HUES64 (cell line): ENCODE results near the gene PRKAR1B.

Experiments
- H3K27ac ChIP-seq: 2 replicates; pipeline ENCODE4 v1.7.0; 2013; ENCODE audit warnings: low read depth, low read length, inconsistent platforms
- H3K27me3 ChIP-seq: 2 replicates; pipeline ENCODE4 v1.6.1; 2013; ENCODE audit warnings: mild to moderate bottlenecking, low read length; ENCODE audit not compliant: insufficient read depth
- H3K36me3 ChIP-seq: 2 replicates; pipeline ENCODE4 v1.6.1; 2013; ENCODE audit warnings: mild to moderate bottlenecking, low read length; ENCODE audit not compliant: insufficient read depth
- H3K4me1 ChIP-seq: 2 replicates; pipeline ENCODE4 v1.6.1; 2013; ENCODE audit warnings: mild to moderate bottlenecking, low read length, moderate library complexity; ENCODE audit not compliant: insufficient read depth
- H3K4me3 ChIP-seq: 2 replicates; pipeline ENCODE4 v1.5.1; 2013; ENCODE audit warnings: mild to moderate bottlenecking, low read length, moderate library complexity
- H3K9ac ChIP-seq: 2 replicates; pipeline ENCODE4 v1.6.1; 2013; ENCODE audit warnings: mild to moderate bottlenecking, low read depth, low read length
- H3K9me3 ChIP-seq: 2 replicates; pipeline ENCODE4 v1.6.1; 2013; ENCODE audit warnings: low read depth, low read length; ENCODE audit not compliant: insufficient read depth
- WGBS: fragments of 150-250, 120-280 bp; methylation state at CpG from one replicate; pipeline ENCODE4 v1.1.7; 2013; ENCODE audit warnings: missing lambda C conversion rate; 5-methylcytosine and 5-hydroxymethylcytosine counted together

Gene PRKAR1B

GRCh38 chr7:714251-714671, 12.8 kb downstream of the PRKAR1B start:
- H3K36me3 ChIP-seq, result peaks cover 6% of the 10 kb centered on the region; the same call in 1 of the 2 replicates
- no peaks in the 10 kb centered on the region for H3K9me3 ChIP-seq
- no peak overlapping the region for H3K4me3 ChIP-seq
- no peaks in the 10 kb centered on the region for H3K4me1 ChIP-seq
- H3K27me3 ChIP-seq, result no peaks in the 10 kb centered on the region; the same call in 1 of the 2 replicates
- 90% methylated on average over 13 of the region's 13 CpGs for WGBS
- no peak overlapping the region for H3K27ac ChIP-seq
- no peak overlapping the region for H3K9ac ChIP-seq

DNA sequence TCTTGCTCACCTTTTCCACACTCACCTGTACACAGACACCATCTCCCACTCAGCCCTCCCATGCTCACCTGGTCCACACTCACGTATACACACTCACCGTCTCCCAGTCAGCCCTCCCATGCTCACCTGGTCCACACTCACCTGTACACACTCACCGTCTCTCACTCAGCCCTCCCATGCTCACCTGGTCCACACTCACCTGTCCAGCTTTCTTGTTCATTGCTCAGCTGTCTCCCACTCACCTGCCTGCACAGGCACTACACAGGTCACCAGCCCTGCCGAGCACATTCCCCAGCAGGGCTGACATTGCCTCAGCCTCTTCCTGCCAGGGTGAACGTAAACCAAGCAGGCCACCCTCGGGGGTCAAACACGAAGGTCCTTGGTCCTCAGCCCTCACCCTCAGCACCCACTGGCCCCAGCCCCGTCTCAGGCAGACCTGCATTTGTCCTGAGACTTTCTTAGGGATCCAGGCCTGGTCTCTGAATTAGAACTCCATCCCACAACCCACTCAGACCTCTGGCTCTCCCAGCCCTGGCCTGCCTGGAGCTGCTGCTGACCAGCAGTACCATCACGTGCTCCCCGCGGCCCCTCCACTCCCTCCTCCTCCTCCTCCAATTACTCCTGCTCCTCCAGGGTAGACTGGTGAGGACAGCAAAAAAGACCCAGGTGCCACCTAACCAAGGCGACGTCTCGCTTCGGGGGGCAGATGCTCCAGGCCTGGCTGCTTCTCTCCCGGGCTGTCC, 13.4 kb downstream of the PRKAR1B start:
- WGBS, result 87% methylated on average over 16 of the region's 16 CpGs
- no peak overlapping the region for H3K4me3 ChIP-seq

DNA sequence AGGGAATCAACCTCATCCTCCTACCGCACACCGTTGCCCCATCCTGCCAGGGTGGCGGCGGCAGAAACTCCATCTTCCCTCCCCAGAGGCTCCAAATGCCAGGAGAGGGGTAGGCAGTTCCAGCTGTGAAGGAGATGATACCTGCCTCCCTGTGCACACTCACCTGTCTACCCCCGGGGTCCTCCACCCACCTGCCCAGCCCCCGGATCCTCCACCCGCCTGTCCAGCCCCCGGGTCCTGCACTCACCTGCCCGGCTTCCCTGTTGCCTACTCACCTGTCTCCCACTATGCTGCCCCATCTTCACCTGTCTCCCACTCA, 14.0 kb downstream of the PRKAR1B start:
- H3K9ac ChIP-seq, result no peak overlapping the region
- 76% methylated on average over 9 of the region's 9 CpGs for WGBS
- no peak overlapping the region for H3K27ac ChIP-seq
- H3K36me3 ChIP-seq, result peaks cover 6% of the 10 kb centered on the region; the same call in 1 of the 2 replicates
- H3K9me3 ChIP-seq, result no peaks in the 10 kb centered on the region
- H3K27me3 ChIP-seq, result no peaks in the 10 kb centered on the region; the same call in 1 of the 2 replicates
- peak overlapping the region; percentile 50 for H3K4me3 ChIP-seq
- H3K4me1 ChIP-seq, result no peaks in the 10 kb centered on the region

More for the DNA sequence above, 13.4 kb downstream of the PRKAR1B start:
- H3K9ac ChIP-seq, result no peak overlapping the region
- no peak overlapping the region for H3K27ac ChIP-seq
- no peaks in the 10 kb centered on the region for H3K4me1 ChIP-seq
- H3K27me3 ChIP-seq, result no peaks in the 10 kb centered on the region; the same call in 1 of the 2 replicates
- H3K9me3 ChIP-seq, result no peaks in the 10 kb centered on the region
- peaks cover 6% of the 10 kb centered on the region; the same call in 1 of the 2 replicates for H3K36me3 ChIP-seq

- H3K36me3 ChIP-seq, result peaks cover 7% of the 10 kb centered on the region; the same call in 1 of the 2 replicates
- H3K4me1 ChIP-seq, result no peaks in the 10 kb centered on the region
- no peaks in the 10 kb centered on the region for H3K9me3 ChIP-seq
- peak overlapping the region; percentile 40; the same call in 1 of the 2 replicates for H3K9ac ChIP-seq
- no peaks in the 10 kb centered on the region; the same call in 1 of the 2 replicates for H3K27me3 ChIP-seq
- H3K4me3 ChIP-seq, result peak overlapping the region; percentile 50
- no peak overlapping the region for H3K27ac ChIP-seq
- WGBS, result 11% methylated on average over 54 of the region's 74 CpGs
Observed at GRCh38 chr7:712381-713138, 14.5 kb downstream of the PRKAR1B start.

DNA sequence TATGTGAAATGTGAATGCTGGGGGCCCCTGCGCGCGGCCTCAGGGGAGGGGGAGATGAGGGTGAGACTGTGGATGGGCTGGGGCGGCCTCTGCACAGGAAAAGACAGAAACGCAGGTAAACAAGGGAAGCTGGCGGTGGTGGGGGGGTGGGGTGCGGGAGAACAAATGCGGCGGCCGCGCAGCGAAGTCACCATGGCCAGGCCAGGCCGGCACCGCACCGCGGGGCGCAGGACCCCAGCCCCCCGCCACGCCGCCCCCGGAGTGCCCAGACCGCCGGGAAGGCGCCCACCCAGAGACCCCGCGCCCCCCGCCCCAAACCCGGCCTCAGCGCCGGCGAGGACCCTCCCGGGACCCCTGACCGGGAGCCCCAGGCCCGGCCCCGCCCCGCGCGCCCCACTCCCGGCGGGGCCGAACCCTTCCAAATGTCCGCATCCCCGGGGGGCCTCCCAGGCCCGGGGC, 15.1 kb downstream of the PRKAR1B start:
- Histone ChIP-seq H3K4me3 (peak overlapping the region; percentile 47), H3K9me3 (no peaks in the 10 kb centered on the region), H3K4me1 (no peaks in the 10 kb centered on the region), H3K27ac (no peak overlapping the region), H3K9ac (peak overlapping the region; percentile 40; the same call in 1 of the 2 replicates), H3K36me3 (peaks cover 9% of the 10 kb centered on the region; the same call in 1 of the 2 replicates), H3K27me3 (no peaks in the 10 kb centered on the region; the same call in 1 of the 2 replicates)
- WGBS, result 15% methylated on average over 44 of the region's 44 CpGs

- Histone ChIP-seq H3K27ac (no peak overlapping the region), H3K36me3 (peaks cover 9% of the 10 kb centered on the region; the same call in 1 of the 2 replicates), H3K9ac (no peak overlapping the region; the same call in 1 of the 2 replicates), H3K9me3 (no peaks in the 10 kb centered on the region), H3K4me1 (no peaks in the 10 kb centered on the region), H3K4me3 (peak overlapping the region; percentile 47), H3K27me3 (no peaks in the 10 kb centered on the region; the same call in 1 of the 2 replicates)
- 92% methylated on average over 41 of the region's 45 CpGs for WGBS
Observed at GRCh38 chr7:711093-711921, 15.8 kb downstream of the PRKAR1B start.

DNA sequence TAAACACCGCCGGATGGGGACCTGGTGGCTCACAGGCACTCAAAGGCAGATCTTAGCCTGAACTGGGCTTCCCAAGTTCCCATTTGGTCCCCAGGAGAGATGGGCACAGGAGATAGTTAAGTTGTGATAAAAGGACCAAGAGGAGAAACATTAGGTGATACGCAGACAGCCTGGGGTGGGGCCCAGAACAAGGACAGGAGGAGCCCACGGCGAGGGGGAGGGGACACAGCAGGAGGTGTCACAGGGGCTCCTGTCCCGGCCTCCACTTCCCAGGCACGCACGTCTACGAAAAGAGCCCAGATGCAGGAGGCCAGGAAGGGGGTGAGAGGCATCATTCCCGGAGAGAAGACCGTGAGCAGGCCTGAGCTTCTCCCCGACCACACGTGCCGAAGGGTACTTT, 16.9 kb downstream of the PRKAR1B start:
- no peak overlapping the region for H3K27ac ChIP-seq
- peaks cover 9% of the 10 kb centered on the region; the same call in 1 of the 2 replicates for H3K36me3 ChIP-seq
- no peaks in the 10 kb centered on the region; the same call in 1 of the 2 replicates for H3K27me3 ChIP-seq
- no peak overlapping the region for H3K4me3 ChIP-seq
- H3K4me1 ChIP-seq, result no peaks in the 10 kb centered on the region
- no peak overlapping the region for H3K9ac ChIP-seq
- H3K9me3 ChIP-seq, result no peaks in the 10 kb centered on the region
- WGBS, result 91% methylated on average over 14 of the region's 14 CpGs

- 94% methylated on average over 17 of the region's 17 CpGs for WGBS
- no peak overlapping the region for H3K9ac ChIP-seq
Observed at GRCh38 chr7:707296-708000, 19.6 kb downstream of the PRKAR1B start.

DNA sequence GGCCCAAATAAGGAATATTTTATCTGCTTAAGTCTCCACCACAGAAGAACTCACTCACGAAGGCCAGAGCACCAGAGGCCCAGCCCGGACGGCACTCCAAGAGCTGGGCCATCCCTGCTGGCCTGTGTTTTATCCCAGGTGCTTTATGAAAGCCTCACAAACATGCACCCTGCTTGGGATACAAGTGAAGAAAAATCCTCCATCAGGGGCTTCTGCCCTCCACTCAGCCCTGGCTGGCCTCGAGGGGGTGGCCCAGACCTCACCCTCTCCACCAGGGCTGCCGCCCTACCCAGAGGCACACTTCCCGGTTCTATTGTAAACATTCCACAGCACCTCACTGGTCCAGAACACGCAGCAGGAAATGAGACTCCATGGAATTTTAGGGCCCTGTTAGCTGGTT, 20.4 kb downstream of the PRKAR1B start:
- Histone ChIP-seq H3K36me3 (peaks cover 9% of the 10 kb centered on the region; the same call in 1 of the 2 replicates), H3K9ac (no peak overlapping the region), H3K4me1 (no peaks in the 10 kb centered on the region), H3K4me3 (no peak overlapping the region), H3K9me3 (peaks cover 6% of the 10 kb centered on the region; the same call in 1 of the 2 replicates), H3K27me3 (no peaks in the 10 kb centered on the region; the same call in 1 of the 2 replicates), H3K27ac (no peak overlapping the region)
- WGBS, result 91% methylated on average over 7 of the region's 7 CpGs

More at GRCh38 chr7:707296-708000, 19.6 kb downstream of the PRKAR1B start:
- H3K4me1 ChIP-seq, result no peaks in the 10 kb centered on the region
- no peak overlapping the region for H3K27ac ChIP-seq
- no peaks in the 10 kb centered on the region; the same call in 1 of the 2 replicates for H3K27me3 ChIP-seq
- peaks cover 9% of the 10 kb centered on the region; the same call in 1 of the 2 replicates for H3K36me3 ChIP-seq
- H3K4me3 ChIP-seq, result no peak overlapping the region
- peaks cover 6% of the 10 kb centered on the region; the same call in 1 of the 2 replicates for H3K9me3 ChIP-seq

GRCh38 chr7:703049-703448, 24.0 kb downstream of the PRKAR1B start:
- peaks cover 7% of the 10 kb centered on the region; the same call in 1 of the 2 replicates for H3K36me3 ChIP-seq
- peaks cover 6% of the 10 kb centered on the region; the same call in 1 of the 2 replicates for H3K9me3 ChIP-seq
- WGBS, result 91% methylated on average over 2 of the region's 3 CpGs
- H3K4me1 ChIP-seq, result no peaks in the 10 kb centered on the region
- no peak overlapping the region for H3K27ac ChIP-seq
- no peak overlapping the region for H3K9ac ChIP-seq
- H3K4me3 ChIP-seq, result no peak overlapping the region
- no peaks in the 10 kb centered on the region for H3K27me3 ChIP-seq
